A549 (cell line): ENCODE data around the gene SRRD. TPM values are rescaled to one million over a fixed set of nuclear protein-coding genes. Genes with fewer than 3 reads are reported as not detected.

ENCODE experiments used
- ATAC-seq, 2 experiments: fragments of 200-7000 bp in 1 of 2; fragments of >200 bp in 1 of 2; cut with Nextera tagmentation in 1 of 2; cut with Tn5 transposase in 1 of 2; 3 replicates each; pipeline versions ENCODE4 v1.8.0 to v1.9.1; 2018 to 2020; ENCODE audit warnings: mild to moderate bottlenecking in 1 of 2, moderate library complexity in 1 of 2
- CTCF ChIA-PET: fragments of 300-600 bp; sonication (Branson Sonifier 250); formaldehyde crosslinking; extraction: SDS; loops from one replicate; lab custom pipeline; 2021; ENCODE audit warnings: antibody characterized with exemption, inconsistent platforms; lab: Yijun Ruan, JAX
- POLR2A ChIA-PET: fragments of 350-600 bp; formaldehyde crosslinking; extraction: SDS; loops from one replicate; lab custom pipeline; 2021; ENCODE audit warnings: antibody characterized with exemption, inconsistent platforms; lab: Yijun Ruan, JAX
- DNase-seq, 2 experiments: peaks; one replicate each; pipeline versions ENCODE4 v3.0.0 to v3.0.0-alpha.2; 2011 to 2016; ENCODE audit warnings: low read depth in 1 of 2, low spot score in 1 of 2
- FAIRE-seq: peaks from 2 replicates; lab custom pipeline; 2011; peaks lifted over from hg19 to GRCh38; lab: Jason Lieb, UNC
- H3K27ac ChIP-seq, 2 experiments: fragments of >200 bp; sonication (Bioruptor Twin); formaldehyde crosslinking; 3 replicates each; pipeline ENCODE4 v1.5.1; 2016 to 2017
- H3K4me1 ChIP-seq: fragments of >200 bp; sonication (Bioruptor Twin); formaldehyde crosslinking; 3 replicates; pipeline ENCODE4 v1.6.1; 2016
- H3K4me2 ChIP-seq: fragments of >200 bp; sonication (Bioruptor Twin); formaldehyde crosslinking; 3 replicates; pipeline ENCODE4 v1.6.1; 2016
- H3K4me3 ChIP-seq: fragments of >200 bp; sonication (Bioruptor Twin); formaldehyde crosslinking; 3 replicates; pipeline ENCODE4 v1.5.1; 2016
- H3K9me3 ChIP-seq: fragments of >200 bp; sonication (Bioruptor Twin); formaldehyde crosslinking; 3 replicates; pipeline ENCODE4 v1.6.1; 2016
- ATOH8 ChIP-seq: fragments of 250-450 bp; sonication (Bioruptor Pico); IDR thresholded peaks from 2 replicates; pipeline ENCODE4 v1.5.0; 2020; ENCODE audit warnings: low read depth, mild to moderate bottlenecking, moderate library complexity
- BHLHE40 ChIP-seq: IDR thresholded peaks from 2 replicates; pipeline ENCODE4 v1.6.1; 2012; ENCODE audit warnings: low read depth, low read length, inconsistent platforms
- CEBPB ChIP-seq, 2 experiments: fragments of >200 bp in 1 of 2; sonication (Bioruptor Twin) in 1 of 2; formaldehyde crosslinking in 1 of 2; IDR thresholded peaks; 2 replicates each; pipeline ENCODE4 v1.6.1; 2012 to 2016
- CHD4 ChIP-seq: fragments of 200-600 bp; sonication (generic); IDR thresholded peaks from 2 replicates; pipeline ENCODE4 v1.6.1; 2016; ENCODE audit warnings: antibody characterized with exemption, mild to moderate bottlenecking, borderline replicate concordance
- EHF ChIP-seq: fragments of 250-450 bp; sonication (Bioruptor Pico); IDR thresholded peaks from 2 replicates; pipeline ENCODE4 v1.5.0; 2020; ENCODE audit warnings: mild to moderate bottlenecking
- EHMT2 ChIP-seq: fragments of 200-600 bp; sonication (generic); IDR thresholded peaks from 2 replicates; pipeline ENCODE4 v1.6.1; 2016; ENCODE audit warnings: antibody characterized with exemption, low read depth, mild to moderate bottlenecking, moderate library complexity
- EP300 ChIP-seq, 2 experiments: fragments of >200 bp; sonication (Bioruptor Twin); formaldehyde crosslinking; IDR thresholded peaks; 2 replicates in 1 of 2; 3 replicates in 1 of 2; pipeline ENCODE4 v1.6.1; 2016 to 2017
- FOSB ChIP-seq: fragments of 250-450 bp; sonication (Bioruptor Pico); IDR thresholded peaks from 2 replicates; pipeline ENCODE4 v1.5.0; 2020; ENCODE audit warnings: mild to moderate bottlenecking, moderate library complexity
- FOSL2 ChIP-seq, 2 experiments: fragments of 450-650 bp in 1 of 2; fragments of >200 bp in 1 of 2; sonication (Bioruptor Twin) in 1 of 2; formaldehyde crosslinking; IDR thresholded peaks; 2 replicates each; pipeline versions ENCODE4 v1.5.0 to v1.6.1; 2016 to 2020; ENCODE audit warnings: mild to moderate bottlenecking in 1 of 2, moderate library complexity in 1 of 2
- HES2 ChIP-seq: fragments of >200 bp; sonication (Bioruptor Twin); formaldehyde crosslinking; IDR thresholded peaks from 2 replicates; pipeline ENCODE4 v1.6.1; 2016
- HEYL ChIP-seq: fragments of 250-450 bp; sonication (Bioruptor Pico); IDR thresholded peaks from 2 replicates; pipeline ENCODE4 v1.8.0; 2021; ENCODE audit warnings: mild to moderate bottlenecking, moderate library complexity
- HOXB5 ChIP-seq: fragments of 250-450 bp; sonication (Bioruptor Pico); IDR thresholded peaks from 2 replicates; pipeline ENCODE4 v1.5.0; 2020; ENCODE audit warnings: mild to moderate bottlenecking, moderate library complexity
- NPAS2 ChIP-seq: fragments of 250-450 bp; sonication (Bioruptor Pico); IDR thresholded peaks from 2 replicates; pipeline ENCODE4 v1.8.0; 2022; ENCODE audit warnings: mild to moderate bottlenecking, moderate library complexity, borderline replicate concordance
- POLR2A ChIP-seq: IDR thresholded peaks from 2 replicates; pipeline ENCODE4 v1.6.1; 2012; ENCODE audit warnings: mild to moderate bottlenecking, low read length
- RARB ChIP-seq: fragments of 250-450 bp; sonication (Bioruptor Pico); IDR thresholded peaks from 2 replicates; pipeline ENCODE4 v1.8.0; 2021; ENCODE audit warnings: mild to moderate bottlenecking, moderate library complexity
- RCOR1 ChIP-seq: fragments of 150-350 bp; IDR thresholded peaks from 2 replicates; pipeline ENCODE4 v1.6.1; 2014; ENCODE audit warnings: antibody characterized with exemption, low read length, low read depth
- RNF2 ChIP-seq: fragments of 200-600 bp; sonication (generic); IDR thresholded peaks from 2 replicates; pipeline ENCODE4 v1.6.1; 2016; ENCODE audit warnings: low read depth, mild to moderate bottlenecking, antibody characterized with exemption, moderate library complexity, borderline replicate concordance
- SREBF2 ChIP-seq: fragments of 450-650 bp; IDR thresholded peaks from 2 replicates; pipeline ENCODE4 v1.6.1; 2014; ENCODE audit warnings: mild to moderate bottlenecking, moderate library complexity
- TFCP2L1 ChIP-seq: fragments of 250-450 bp; sonication (Bioruptor Pico); IDR thresholded peaks from 2 replicates; pipeline ENCODE4 v1.5.0; 2021; ENCODE audit warnings: mild to moderate bottlenecking
- TP53 ChIP-seq: fragments of 250-450 bp; sonication (Bioruptor Pico); IDR thresholded peaks from 2 replicates; pipeline ENCODE4 v1.5.0; 2021; ENCODE audit warnings: mild to moderate bottlenecking, moderate library complexity
- ZSCAN20 ChIP-seq: fragments of 250-450 bp; sonication (Bioruptor Pico); IDR thresholded peaks from 2 replicates; pipeline ENCODE4 v1.8.0; 2022; ENCODE audit warnings: mild to moderate bottlenecking, moderate library complexity
- WGBS: methylation state at CpG from one replicate; pipeline ENCODE4 v1.1.6; 2017; ENCODE audit errors: missing lambda C conversion rate; 5-methylcytosine and 5-hydroxymethylcytosine counted together
- polyA plus RNA-seq, 4 experiments: library from polyadenylated mRNA; depleted of rRNA in 3 of 4; stranded (reverse); fragments of >200 nt; fragmentation: RNase III in 1 of 4; extraction: RNeasy Plus Mini Kit Qiagen cat#74134 plus additional on column Dnase treatment in 1 of 4; gene quantifications; 2 replicates in 3 of 4; 3 replicates in 1 of 4; pipeline ENCODE4 v1.2.3, GENCODE V29; 2011 to 2017
- TF ChIP-seq, protein P1 (sequence below): fragments of 250-450 bp; sonication (Bioruptor Pico); IDR thresholded peaks from 2 replicates; pipeline ENCODE4 v1.5.0; 2021; ENCODE audit warnings: mild to moderate bottlenecking, moderate library complexity, borderline replicate concordance
- TF ChIP-seq, protein P2 (sequence below): fragments of 450-650 bp; IDR thresholded peaks from 2 replicates; pipeline ENCODE4 v1.6.1; 2014; ENCODE audit warnings: antibody characterized with exemption

SRRD gene
- polyA plus RNA-seq, 2 of the 4 experiments (the other 2 are of a cell fraction), result 14.1 to 36.4 TPM

- no peak for TF ChIP-seq ATOH8 (CRISPR knock-in tag)
- TF ChIP-seq RCOR1, result no peak
- TF ChIP-seq, protein P1, sequence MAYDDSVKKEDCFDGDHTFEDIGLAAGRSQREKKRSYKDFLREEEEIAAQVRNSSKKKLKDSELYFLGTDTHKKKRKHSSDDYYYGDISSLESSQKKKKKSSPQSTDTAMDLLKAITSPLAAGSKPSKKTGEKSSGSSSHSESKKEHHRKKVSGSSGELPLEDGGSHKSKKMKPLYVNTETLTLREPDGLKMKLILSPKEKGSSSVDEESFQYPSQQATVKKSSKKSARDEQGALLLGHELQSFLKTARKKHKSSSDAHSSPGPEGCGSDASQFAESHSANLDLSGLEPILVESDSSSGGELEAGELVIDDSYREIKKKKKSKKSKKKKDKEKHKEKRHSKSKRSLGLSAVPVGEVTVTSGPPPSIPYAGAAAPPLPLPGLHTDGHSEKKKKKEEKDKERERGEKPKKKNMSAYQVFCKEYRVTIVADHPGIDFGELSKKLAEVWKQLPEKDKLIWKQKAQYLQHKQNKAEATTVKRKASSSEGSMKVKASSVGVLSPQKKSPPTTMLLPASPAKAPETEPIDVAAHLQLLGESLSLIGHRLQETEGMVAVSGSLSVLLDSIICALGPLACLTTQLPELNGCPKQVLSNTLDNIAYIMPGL (CRISPR knock-in tag), result no peak
- TF ChIP-seq EP300 (IDR thresholded peaks at IDR 0.05), result no peak
Observed at GRCh38 chr22:26536056-26536761, 52.5 kb downstream of the SRRD start (continued).

GRCh38 chr22:26536762-26537134, 53.1 kb downstream of the SRRD start:
- Histone ChIP-seq H3K4me1 (no peaks in the 10 kb centered on the region), H3K4me2 (no peak overlapping the region), H3K4me3 (no peak overlapping the region), H3K27ac (no peak overlapping the region), H3K9me3 (no peaks in the 10 kb centered on the region)
- DNase-seq (no peak), FAIRE-seq (no peak), ATAC-seq (no peak)
- POLR2A ChIA-PET, result no interaction called here
- WGBS, result 85% methylated on average over 3 of the region's 3 CpGs
- CTCF ChIA-PET, result interaction anchor here (0.6 kb wide), 1 partner anchor 17 kb away, joined by 4 read pairs; no protein-coding TSS in a partner anchor
- TF ChIP-seq FOSB (CRISPR knock-in tag) (no peak), TP53 (CRISPR knock-in tag) (no peak), CEBPB (IDR thresholded peaks at IDR 0.05) (no peak)
- TF ChIP-seq, protein P2, sequence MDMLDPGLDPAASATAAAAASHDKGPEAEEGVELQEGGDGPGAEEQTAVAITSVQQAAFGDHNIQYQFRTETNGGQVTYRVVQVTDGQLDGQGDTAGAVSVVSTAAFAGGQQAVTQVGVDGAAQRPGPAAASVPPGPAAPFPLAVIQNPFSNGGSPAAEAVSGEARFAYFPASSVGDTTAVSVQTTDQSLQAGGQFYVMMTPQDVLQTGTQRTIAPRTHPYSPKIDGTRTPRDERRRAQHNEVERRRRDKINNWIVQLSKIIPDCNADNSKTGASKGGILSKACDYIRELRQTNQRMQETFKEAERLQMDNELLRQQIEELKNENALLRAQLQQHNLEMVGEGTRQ, result no peak

DNA sequence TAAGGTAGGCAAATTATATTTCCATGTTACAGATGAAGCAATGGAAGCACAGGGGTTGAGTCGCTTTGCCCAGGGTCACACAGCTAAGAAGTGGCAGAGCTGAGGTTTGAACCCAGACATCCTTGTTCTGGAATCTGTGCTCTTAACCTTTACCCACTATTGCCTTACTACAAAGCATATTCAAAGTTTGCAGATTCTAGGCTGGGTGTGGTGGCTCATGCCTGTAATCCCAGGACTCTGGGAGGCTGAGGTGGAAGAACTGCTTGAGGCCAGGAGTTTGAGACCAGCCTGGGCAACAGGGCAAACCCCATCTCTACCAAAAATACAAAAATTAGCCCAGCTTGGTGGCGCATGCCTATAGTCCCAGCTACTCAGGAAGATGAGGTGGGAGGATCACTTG, 56.4 kb downstream of the SRRD start:
- Histone ChIP-seq H3K27ac (no peak overlapping the region), H3K4me1 (no peaks in the 10 kb centered on the region), H3K9me3 (no peaks in the 10 kb centered on the region), H3K4me3 (no peak overlapping the region), H3K4me2 (no peak overlapping the region)
- ATAC-seq (no peak), DNase-seq (no peak), FAIRE-seq (no peak)
- ChIA-PET CTCF (interaction anchor here (0.6 kb wide), 1 partner anchor 103 kb away, joined by 4 read pairs; no protein-coding TSS in a partner anchor), POLR2A (no interaction called here)
- whole genome bisulfite sequencing, result 100% methylated on average over 2 of the region's 2 CpGs
- TF ChIP-seq NPAS2 (CRISPR knock-in tag) (no peak), HEYL (CRISPR knock-in tag) (no peak), RNF2 (no peak), EHMT2 (no peak), BHLHE40 (no peak), CHD4 (no peak), EHF (CRISPR knock-in tag) (no peak), SREBF2 (no peak), TFCP2L1 (CRISPR knock-in tag) (no peak), FOSB (CRISPR knock-in tag) (no peak), HES2 (no peak), HOXB5 (CRISPR knock-in tag) (no peak), FOSL2 (IDR thresholded peaks at IDR 0.05) (no peak), FOSL2 (CRISPR knock-in tag; IDR thresholded peaks at IDR 0.05) (no peak), POLR2A (no peak), RARB (no peak), ZSCAN20 (CRISPR knock-in tag) (no peak)
